GM18868 (cell line): ENCODE data around the gene MUC15.

Source experiments
- ATAC-seq: cut with Tn5 transposase; IDR thresholded peaks from one replicate; pipeline ENCODE4 v1.9.1; 2021; ENCODE audit warnings: mild to moderate bottlenecking, moderate library complexity; ENCODE audit not compliant: unreplicated experiment

Gene MUC15

DNA sequence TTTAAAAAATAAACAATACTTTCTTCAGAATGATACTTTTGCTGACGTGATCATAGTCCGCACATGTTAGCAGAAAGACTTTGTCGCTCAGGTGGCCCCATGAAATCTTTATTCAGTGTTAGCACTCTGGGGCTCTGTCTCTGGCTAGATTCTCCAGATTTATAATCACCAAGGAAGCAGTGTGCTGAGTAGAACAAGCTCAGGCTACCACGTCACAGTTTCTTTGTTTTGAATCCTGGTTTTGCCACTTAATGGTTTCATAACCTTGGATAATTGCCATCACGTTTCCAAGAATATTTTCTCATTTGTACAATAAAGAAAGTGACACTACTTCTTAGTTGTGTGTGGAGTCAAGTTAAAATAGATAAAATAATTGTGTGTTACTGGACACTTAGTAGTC is 3.9 kb upstream of the MUC15 start:
- ATAC-seq = no peak

DNA sequence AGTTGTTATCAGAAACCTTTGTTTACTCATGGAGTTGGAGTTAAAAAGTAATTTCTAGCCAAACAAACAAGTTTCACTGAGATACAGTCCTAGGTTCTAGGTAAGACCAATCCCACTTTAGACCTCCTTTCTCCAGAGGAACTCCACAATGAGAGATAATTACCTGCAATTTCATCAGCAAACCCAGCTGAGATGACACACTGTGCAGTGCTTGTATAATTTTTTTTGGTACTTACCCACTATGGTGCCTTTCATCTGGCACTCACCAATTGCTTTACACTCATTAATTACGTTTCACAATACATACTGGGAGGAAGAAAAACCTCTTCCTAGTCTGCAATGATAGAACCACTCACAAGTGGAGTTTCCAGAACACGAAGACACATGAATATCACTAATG is 1.8 kb upstream of the MUC15 start:
- ATAC-seq = no peak

DNA sequence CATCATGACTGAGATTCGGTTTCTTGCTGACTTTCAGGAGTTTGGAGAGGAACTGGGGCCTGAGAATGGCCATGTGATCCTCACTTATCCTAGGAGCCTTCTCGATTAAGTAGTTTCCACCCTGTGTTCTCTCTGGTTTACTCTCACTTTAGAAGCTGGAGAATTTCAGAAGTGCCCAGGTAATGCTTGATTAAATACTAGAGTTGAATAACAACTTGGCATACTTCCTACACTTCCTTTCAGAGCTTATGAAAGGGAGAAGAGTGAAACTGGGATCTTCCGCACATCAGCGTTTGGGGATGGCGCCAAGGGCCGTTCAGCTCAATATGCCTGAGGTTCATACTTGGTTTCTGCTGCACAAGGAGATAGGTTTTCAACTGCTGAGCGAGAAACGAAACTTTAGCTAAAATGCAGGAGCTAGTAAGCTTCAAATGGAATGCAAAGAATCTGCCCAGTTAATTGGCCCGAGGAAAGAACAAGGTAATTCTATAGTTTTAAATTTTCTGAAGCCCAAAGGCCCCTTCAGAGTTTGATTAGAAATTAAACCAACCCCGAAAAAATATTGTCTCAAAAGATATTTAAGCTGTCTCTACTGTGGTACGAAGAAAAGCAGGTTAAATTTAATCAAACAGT is 823 bp upstream of the MUC15 start:
- ATAC-seq = no peak

DNA sequence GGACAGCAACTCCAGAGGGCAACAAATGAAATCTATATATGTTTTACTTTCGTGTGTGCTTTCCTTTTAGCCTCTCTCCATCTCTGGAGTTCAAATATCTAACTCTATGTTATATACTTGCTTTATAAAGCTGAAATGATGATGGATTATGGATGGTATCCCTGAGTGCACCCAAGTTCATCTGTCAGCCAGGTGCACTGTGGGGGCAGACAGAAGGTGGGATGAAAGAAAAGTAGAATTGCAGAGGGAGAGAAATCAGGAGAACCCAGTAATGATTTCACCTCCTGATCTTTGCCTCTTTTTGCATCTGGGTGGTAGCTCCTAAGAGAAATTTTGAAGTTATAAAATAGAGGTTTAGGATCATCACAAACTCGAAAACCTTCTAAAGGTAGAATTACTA is 2.4 kb downstream of the MUC15 start:
- no peak for ATAC-seq

- ATAC-seq = peak; percentile 51
Observed at GRCh38 chr11:26558190-26558589, 13.9 kb downstream of the MUC15 start.

DNA sequence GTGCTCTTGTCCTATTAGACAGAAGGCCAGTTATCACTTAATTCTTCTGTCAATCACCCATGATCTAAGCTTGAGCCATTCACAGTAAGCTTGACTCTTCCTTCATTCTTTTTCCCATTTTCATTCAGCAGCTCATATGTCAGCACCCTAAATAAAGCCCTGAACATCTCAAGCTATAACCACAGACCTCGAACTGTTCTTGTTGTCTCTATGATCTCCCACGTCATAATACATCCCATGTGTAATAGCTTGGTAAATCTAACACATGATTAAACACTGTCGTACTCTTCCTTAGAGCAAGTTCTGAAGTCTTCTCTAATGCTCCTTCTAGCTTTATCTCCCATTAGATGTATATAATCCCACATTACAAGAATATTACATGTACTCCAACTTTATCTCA is 14.4 kb downstream of the MUC15 start:
- no peak for ATAC-seq

DNA sequence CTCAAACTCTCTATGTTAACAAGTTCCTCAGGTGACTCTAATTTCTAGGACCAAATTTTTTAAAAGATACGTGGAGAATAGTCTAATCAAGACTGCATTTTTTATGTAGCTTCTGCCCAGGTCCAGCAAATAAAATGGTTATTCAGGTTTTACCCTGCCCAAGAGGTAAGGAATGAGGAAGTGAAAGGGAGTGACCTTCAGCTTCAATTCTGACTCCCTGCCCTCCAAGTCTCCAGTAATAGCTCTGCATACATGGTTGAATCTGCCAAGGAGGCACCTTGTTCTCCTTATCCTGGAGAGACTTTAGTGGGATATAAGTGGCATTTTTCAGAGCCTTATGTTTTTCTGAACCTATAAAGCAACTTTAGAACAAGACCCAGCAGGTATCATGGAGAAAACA is 15.5 kb downstream of the MUC15 start:
- no peak for ATAC-seq

DNA sequence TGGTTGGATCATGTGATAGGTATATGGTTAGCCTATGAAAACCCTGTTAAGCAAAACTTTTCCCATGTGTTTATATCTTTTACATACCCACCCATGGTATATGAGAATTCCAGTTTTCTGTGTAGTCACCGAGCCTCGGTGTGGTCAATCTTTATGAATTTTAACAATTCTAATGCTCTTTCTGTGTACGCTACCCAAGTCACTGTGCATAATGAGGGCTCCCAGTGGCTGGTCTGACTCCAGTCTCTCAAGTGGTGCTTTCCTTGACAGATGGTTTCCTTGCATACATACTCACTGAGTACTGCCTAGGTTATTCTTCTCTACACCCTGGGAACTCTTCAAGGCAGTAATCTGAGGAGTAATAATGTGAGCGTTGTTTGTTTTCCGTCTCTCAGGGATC is 17.6 kb downstream of the MUC15 start:
- ATAC-seq = no peak

DNA sequence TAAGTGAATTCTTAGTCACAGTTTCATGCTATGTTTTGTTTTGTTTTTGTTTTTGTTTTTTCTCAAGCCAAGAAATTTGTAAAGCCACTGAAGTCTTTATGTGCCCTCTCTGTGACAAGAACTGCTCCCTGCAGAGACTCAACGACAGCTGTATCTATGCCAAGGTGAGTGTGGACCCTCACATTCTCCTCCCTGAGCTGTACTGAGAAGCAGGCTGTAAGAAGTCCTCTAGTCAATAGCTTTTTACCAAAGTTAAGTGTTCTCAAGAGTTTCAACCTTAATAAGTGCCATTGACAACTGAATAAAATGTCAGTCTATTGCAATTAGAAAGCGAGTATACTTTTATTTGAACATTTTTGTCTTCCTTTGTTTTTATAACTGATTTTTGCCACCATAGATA is 18.9 kb downstream of the MUC15 start:
- no peak for ATAC-seq

GRCh38 chr11:26551186-26551801 is 20.8 kb downstream of the MUC15 start:
- ATAC-seq = peak; percentile 55

DNA sequence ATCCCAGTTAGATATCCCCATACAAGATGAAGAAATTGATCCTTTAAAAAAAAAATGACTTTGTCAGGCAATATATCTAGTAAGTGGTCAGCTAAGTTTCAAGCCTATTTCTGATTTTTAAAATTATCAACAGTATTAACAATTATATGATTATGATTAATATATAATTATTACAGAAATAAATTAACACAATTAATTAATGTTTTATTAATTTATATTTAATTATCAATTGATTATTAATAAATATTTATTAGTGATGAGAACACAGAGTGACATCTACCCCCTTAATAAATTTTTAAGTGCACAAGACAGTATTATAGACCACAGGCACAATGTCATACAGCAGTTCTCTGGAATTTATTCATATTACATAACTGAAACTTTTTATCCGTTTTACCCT is 22.0 kb downstream of the MUC15 start:
- ATAC-seq = no peak

- no peak for ATAC-seq
Observed at GRCh38 chr11:26549176-26549575, 22.9 kb downstream of the MUC15 start.

DNA sequence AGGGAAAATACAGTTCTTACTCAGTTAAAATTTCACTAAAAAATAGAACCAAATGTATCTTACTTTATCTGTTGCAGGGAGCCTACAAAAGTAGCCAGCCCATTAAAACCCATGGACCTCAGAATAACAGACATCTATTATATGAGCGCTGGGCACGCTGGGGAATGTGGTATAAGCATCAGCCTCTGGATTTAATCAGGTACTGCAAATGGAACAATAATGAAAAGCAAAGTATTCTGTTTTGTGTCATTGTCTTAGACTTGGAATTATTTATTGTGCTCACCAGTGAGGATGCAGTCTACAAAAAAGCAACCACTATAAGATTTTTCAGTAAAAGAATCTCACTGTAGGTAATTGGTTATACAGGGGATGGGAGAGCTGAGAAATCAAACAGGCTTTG is 30.2 kb downstream of the MUC15 start:
- no peak for ATAC-seq

- ATAC-seq = no peak
Observed at GRCh38 chr11:26539517-26539916, 32.5 kb downstream of the MUC15 start.

- no peak for ATAC-seq
Observed at GRCh38 chr11:26537341-26537740, 34.7 kb downstream of the MUC15 start.

DNA sequence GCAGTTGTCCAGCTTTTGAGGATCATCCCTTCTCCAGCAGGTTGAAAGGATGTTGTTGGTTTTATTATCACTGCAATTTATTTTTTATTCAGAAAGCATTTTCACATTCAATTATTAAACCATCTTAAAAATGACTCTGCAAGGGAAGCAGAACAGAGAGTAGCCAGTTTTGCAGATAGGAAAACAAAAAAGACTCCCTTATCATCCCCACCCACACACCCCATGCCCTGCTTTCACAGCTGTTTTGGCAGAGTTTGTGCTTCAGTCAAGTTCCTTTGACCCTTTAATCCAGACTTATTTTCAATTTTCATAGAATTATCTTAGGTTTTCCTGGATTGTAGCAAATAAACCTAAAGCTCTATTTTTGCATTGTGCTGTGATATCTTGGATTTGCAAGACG is 44.4 kb downstream of the MUC15 start:
- ATAC-seq = no peak

DNA sequence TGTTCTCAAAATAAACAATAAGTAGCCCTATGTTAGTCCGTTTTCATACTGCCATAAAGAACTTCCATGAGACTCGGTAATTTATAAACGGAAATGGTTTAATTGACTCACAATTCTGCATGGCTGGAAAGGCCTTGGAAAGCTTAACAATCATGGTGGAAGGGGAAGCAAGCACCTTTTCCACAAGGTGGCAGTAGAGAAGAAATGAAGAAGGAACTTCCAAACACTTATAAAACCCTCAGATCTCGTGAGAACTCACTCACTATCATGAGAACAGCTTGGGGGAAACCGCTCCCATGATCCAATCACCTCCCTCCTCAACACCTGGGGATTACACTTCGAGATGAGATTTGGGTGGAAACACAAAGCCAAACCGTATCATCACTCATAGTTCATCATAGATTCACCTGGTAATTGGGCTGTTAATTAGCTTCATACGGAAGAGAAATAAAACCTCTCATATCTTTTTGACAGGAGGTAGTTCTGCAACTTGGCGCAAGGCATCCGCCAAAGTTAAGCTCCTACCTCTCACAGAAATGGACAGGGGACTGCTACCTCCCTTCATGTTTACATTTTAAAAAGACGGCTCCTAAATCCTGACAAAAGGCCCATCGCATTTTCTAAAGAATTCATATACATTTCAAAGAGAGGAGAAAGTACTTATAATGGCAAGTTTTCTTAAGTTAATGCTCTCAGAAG is 49.0 kb downstream of the MUC15 start:
- ATAC-seq = no peak

GRCh38 chr11:26519469-26519868 is 52.6 kb downstream of the MUC15 start:
- ATAC-seq = no peak

- ATAC-seq = no peak
Observed at GRCh38 chr11:26512196-26512595, 59.9 kb downstream of the MUC15 start.

GRCh38 chr11:26510756-26511155 is 61.3 kb downstream of the MUC15 start:
- ATAC-seq = no peak

DNA sequence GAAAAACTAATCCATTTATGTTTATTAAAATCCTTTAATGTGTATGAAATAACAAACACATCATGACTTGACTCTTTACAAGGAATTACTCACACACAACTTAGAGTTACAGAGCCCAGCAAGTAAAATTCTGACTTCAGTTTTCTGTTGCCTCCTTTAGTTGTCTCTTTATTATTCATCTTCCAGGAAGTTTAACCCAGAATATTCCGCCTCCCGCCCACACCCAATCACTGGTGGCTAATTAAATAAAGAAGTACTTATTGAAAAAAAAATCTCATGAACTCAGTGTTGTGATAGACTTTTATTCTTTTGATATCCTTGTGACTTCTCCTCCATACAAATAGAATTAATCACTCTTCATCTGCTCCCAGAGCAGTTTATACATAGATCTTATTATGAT is 61.9 kb downstream of the MUC15 start:
- ATAC-seq = no peak
